ENCODE measurements around the gene DCDC2B. TPM values are rescaled to one million over a fixed set of nuclear protein-coding genes. Genes with fewer than 3 reads are reported as not detected.
A peak's percentile ranks its signal among the peaks of the same experiment; 100 is the strongest.

Gene DCDC2B
- total and polyA plus RNA-seq, 9 of the 15 experiments (the other 6 are each of a cell fraction or from before 2014, with no cell fraction given), result not detected

DNA sequence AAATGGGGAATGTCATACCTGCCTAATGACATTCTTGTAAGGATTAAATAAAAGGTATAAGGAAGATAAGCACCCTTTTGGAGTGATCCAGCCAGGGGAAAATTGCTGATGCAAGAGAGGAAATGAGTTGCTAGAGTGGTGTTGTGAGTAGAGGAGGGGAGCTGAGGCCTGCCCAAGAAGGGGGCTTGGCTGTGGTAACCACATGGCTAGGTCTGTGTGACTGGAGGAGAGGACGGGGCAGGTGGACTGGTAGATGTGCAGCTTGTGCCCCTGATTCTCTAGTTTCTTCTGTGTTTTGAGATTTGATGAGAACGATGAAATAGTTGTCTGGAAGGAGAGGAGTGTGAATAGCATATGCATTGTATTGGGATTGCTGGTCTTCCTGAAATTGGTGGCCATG is 22.8 kb upstream of the DCDC2B start (continued):
- TF ChIP-seq GATA2 (CRISPR knock-in tag; IDR thresholded peaks at IDR 0.05), result no peak
- TF ChIP-seq NFATC3 (IDR thresholded peaks at IDR 0.05), result no peak
- peak; percentile 90 for TF ChIP-seq CEBPG (CRISPR knock-in tag; IDR thresholded peaks at IDR 0.05)
- peak in 1 of 2 experiments; percentile 81; a peak in 3 of 4 replicates for TF ChIP-seq CEBPG (tag; conservative IDR thresholded peaks at IDR 0.05 in 1 of 2, IDR thresholded peaks at IDR 0.05 in 1 of 2)
- peak; percentile 47; the same call in 1 of the 2 replicates for TF ChIP-seq MYC (IDR thresholded peaks at IDR 0.05; ENCODE audit: low read depth, low read length)
- no peak for TF ChIP-seq MYC (CRISPR knock-in tag; IDR thresholded peaks at IDR 0.05; ENCODE audit: borderline replicate concordance, low read depth)
- peak; percentile 36; the same call in 1 of the 2 replicates for TF ChIP-seq EP400 (IDR thresholded peaks at IDR 0.05)
- TF ChIP-seq NR2C1 (IDR thresholded peaks at IDR 0.05), result no peak
- TF ChIP-seq NR2C1 (tag; IDR thresholded peaks at IDR 0.05), result 0 out of 2 replicates have a peak, but pooled peaks have one; percentile 21
- TF ChIP-seq, protein P1, sequence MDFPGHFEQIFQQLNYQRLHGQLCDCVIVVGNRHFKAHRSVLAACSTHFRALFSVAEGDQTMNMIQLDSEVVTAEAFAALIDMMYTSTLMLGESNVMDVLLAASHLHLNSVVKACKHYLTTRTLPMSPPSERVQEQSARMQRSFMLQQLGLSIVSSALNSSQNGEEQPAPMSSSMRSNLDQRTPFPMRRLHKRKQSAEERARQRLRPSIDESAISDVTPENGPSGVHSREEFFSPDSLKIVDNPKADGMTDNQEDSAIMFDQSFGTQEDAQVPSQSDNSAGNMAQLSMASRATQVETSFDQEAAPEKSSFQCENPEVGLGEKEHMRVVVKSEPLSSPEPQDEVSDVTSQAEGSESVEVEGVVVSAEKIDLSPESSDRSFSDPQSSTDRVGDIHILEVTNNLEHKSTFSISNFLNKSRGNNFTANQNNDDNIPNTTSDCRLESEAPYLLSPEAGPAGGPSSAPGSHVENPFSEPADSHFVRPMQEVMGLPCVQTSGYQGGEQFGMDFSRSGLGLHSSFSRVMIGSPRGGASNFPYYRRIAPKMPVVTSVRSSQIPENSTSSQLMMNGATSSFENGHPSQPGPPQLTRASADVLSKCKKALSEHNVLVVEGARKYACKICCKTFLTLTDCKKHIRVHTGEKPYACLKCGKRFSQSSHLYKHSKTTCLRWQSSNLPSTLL (IDR thresholded peaks at IDR 0.05), result no peak
- TF ChIP-seq L3MBTL2 (IDR thresholded peaks at IDR 0.05), result 0 out of 2 replicates have a peak, but pooled peaks have one; percentile 28
- TF ChIP-seq, protein P2, sequence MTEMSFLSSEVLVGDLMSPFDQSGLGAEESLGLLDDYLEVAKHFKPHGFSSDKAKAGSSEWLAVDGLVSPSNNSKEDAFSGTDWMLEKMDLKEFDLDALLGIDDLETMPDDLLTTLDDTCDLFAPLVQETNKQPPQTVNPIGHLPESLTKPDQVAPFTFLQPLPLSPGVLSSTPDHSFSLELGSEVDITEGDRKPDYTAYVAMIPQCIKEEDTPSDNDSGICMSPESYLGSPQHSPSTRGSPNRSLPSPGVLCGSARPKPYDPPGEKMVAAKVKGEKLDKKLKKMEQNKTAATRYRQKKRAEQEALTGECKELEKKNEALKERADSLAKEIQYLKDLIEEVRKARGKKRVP (CRISPR knock-in tag; IDR thresholded peaks at IDR 0.05), result peak; percentile 70
- TF ChIP-seq ZNF436 (CRISPR knock-in tag; IDR thresholded peaks at IDR 0.05), result no peak
- TF ChIP-seq ZNF76 (CRISPR knock-in tag; IDR thresholded peaks at IDR 0.05; ENCODE audit: borderline replicate concordance), result no peak
- peak; percentile 63; the same call in 1 of the 2 replicates for TF ChIP-seq DMBX1 (CRISPR knock-in tag; IDR thresholded peaks at IDR 0.05; ENCODE audit: borderline replicate concordance)
- no peak for TF ChIP-seq ZNF444 (CRISPR knock-in tag; IDR thresholded peaks at IDR 0.05)
- TF ChIP-seq ZNF311 (CRISPR knock-in tag; IDR thresholded peaks at IDR 0.05), result 0 out of 2 replicates have a peak, but pooled peaks have one; percentile 27

All from K562 (cell line).